ENCODE results near the gene SUPT3H. TPM values are rescaled to one million over a fixed set of nuclear protein-coding genes. Genes with fewer than 3 reads are reported as not detected.

The SUPT3H gene
- total RNA-seq, 1 experiment from 2014 or later, result 7.5 TPM

GRCh38 chr6:45256697-45257695 lies 120.7 kb downstream of the SUPT3H start:
- no peak for DNase-seq (ENCODE audit: low spot score)

- no peak for DNase-seq (ENCODE audit: low spot score)
Measured at GRCh38 chr6:45255434-45255833, 122.3 kb downstream of the SUPT3H start.

GRCh38 chr6:45254253-45254652 lies 123.5 kb downstream of the SUPT3H start:
- DNase-seq (ENCODE audit: low spot score), result no peak

GRCh38 chr6:45253453-45253852 lies 124.3 kb downstream of the SUPT3H start:
- no peak for DNase-seq (ENCODE audit: low spot score)

GRCh38 chr6:45231660-45232059 lies 146.1 kb downstream of the SUPT3H start:
- no peak for DNase-seq (ENCODE audit: low spot score)

- DNase-seq (ENCODE audit: low spot score), result no peak
Measured at GRCh38 chr6:45229416-45229815, 148.3 kb downstream of the SUPT3H start.

GRCh38 chr6:45226081-45226480 lies 151.7 kb downstream of the SUPT3H start:
- no peak for DNase-seq (ENCODE audit: low spot score)

GRCh38 chr6:45222380-45222779 lies 155.4 kb downstream of the SUPT3H start:
- no peak for DNase-seq (ENCODE audit: low spot score)

GRCh38 chr6:45215759-45216158 lies 162.0 kb downstream of the SUPT3H start:
- DNase-seq (ENCODE audit: low spot score), result no peak

GRCh38 chr6:45212976-45213375 lies 164.8 kb downstream of the SUPT3H start:
- DNase-seq (ENCODE audit: low spot score), result no peak

- DNase-seq (ENCODE audit: low spot score), result no peak
Measured at GRCh38 chr6:45209762-45210161, 168.0 kb downstream of the SUPT3H start.

- DNase-seq (ENCODE audit: low spot score), result no peak
Measured at GRCh38 chr6:45206793-45207492, 170.8 kb downstream of the SUPT3H start.

GRCh38 chr6:45201484-45201883 lies 176.2 kb downstream of the SUPT3H start:
- DNase-seq (ENCODE audit: low spot score), result no peak

- DNase-seq (ENCODE audit: low spot score), result no peak
Measured at GRCh38 chr6:45200510-45200909, 177.2 kb downstream of the SUPT3H start.

GRCh38 chr6:45199554-45199953 lies 178.2 kb downstream of the SUPT3H start:
- no peak for DNase-seq (ENCODE audit: low spot score)

GRCh38 chr6:45196121-45196520 lies 181.6 kb downstream of the SUPT3H start:
- DNase-seq (ENCODE audit: low spot score), result no peak

GRCh38 chr6:45195137-45195536 lies 182.6 kb downstream of the SUPT3H start:
- no peak for DNase-seq (ENCODE audit: low spot score)

- no peak for DNase-seq (ENCODE audit: low spot score)
Measured at GRCh38 chr6:45192556-45192955, 185.2 kb downstream of the SUPT3H start.

- no peak for DNase-seq (ENCODE audit: low spot score)
Measured at GRCh38 chr6:45191414-45191813, 186.3 kb downstream of the SUPT3H start.

- DNase-seq (ENCODE audit: low spot score), result peak; percentile 58
Measured at GRCh38 chr6:45187836-45188235, 189.9 kb downstream of the SUPT3H start.

- DNase-seq (ENCODE audit: low spot score), result no peak
Measured at GRCh38 chr6:45185403-45186251, 192.1 kb downstream of the SUPT3H start.

- DNase-seq (ENCODE audit: low spot score), result no peak
Measured at GRCh38 chr6:45184937-45185336, 192.8 kb downstream of the SUPT3H start.
